Right atrium auricular region (tissue), 2 donors: Measurements from ENCODE around the gene FARP1. TPM values are rescaled to one million over a fixed set of nuclear protein-coding genes. Genes with fewer than 3 reads are reported as not detected.
A peak's percentile ranks its signal among the peaks of the same experiment; 100 is the strongest.

Source experiments
- DNase-seq: peaks from one replicate; pipeline ENCODE4 v3.0.0-alpha.2; 2019; ENCODE audit warnings: low spot score
- H3K27ac ChIP-seq, 2 donors: fragments of 200-600 bp; sonication (generic); 1 replicate in 1 of 2; 2 replicates in 1 of 2; pipeline ENCODE4 v1.5.1; 2016 to 2019
- H3K27me3 ChIP-seq, 2 donors: fragments of 200-600 bp; sonication (generic); one replicate each; pipeline versions ENCODE4 v1.5.1 to v1.6.0; 2017 to 2019
- H3K36me3 ChIP-seq: fragments of 200-600 bp; sonication (generic); one replicate; pipeline ENCODE4 v1.5.1; 2016
- H3K4me1 ChIP-seq, 2 donors: fragments of 200-600 bp; sonication (generic); one replicate each; pipeline versions ENCODE4 v1.5.1 to v1.6.0; 2017 to 2019
- H3K4me3 ChIP-seq, 2 donors: fragments of 200-600 bp; sonication (generic); 1 replicate in 1 of 2; 2 replicates in 1 of 2; pipeline ENCODE4 v1.5.1; 2017 to 2019; ENCODE audit warnings: mild to moderate bottlenecking in 1 of 2, moderate library complexity in 1 of 2
- H3K9me3 ChIP-seq, 2 donors: fragments of 200-600 bp; sonication (generic); one replicate each; pipeline ENCODE4 v1.5.1; 2019
- CTCF ChIP-seq, 2 donors: fragments of 200-600 bp; sonication (generic); IDR thresholded peaks; one replicate each; pipeline ENCODE4 v1.5.1; 2019; ENCODE audit warnings: antibody characterized with exemption in 2 of 2
- total RNA-seq, 2 donors: library from RNA; depleted of rRNA; stranded (reverse); fragments of >200 nt; gene quantifications; one replicate each; pipeline ENCODE4 v1.1.0, GENCODE V29; 2016

FARP1 gene
- total RNA-seq, 2 donors from 2014 or later = 15.5 to 25.7 TPM

GRCh38 chr13:98468361-98468760 lies 325.5 kb downstream of the FARP1 start:
- Histone ChIP-seq H3K36me3 (peaks cover 13% of the 10 kb centered on the region), H3K27me3 (no peaks in the 10 kb centered on the region), H3K4me1 (peaks cover 0 to 61% of the 10 kb centered on the region in 2 donors), H3K4me3 (no peak overlapping the region), H3K27ac (peak overlapping the region; percentile 0 to 63), H3K9me3 (no peaks in the 10 kb centered on the region)
- no peak for TF ChIP-seq CTCF (IDR thresholded peaks at IDR 0.05)
- DNase-seq = no peak

GRCh38 chr13:98468929-98469328 lies 326.0 kb downstream of the FARP1 start:
- Histone ChIP-seq H3K27me3 (no peaks in the 10 kb centered on the region), H3K9me3 (no peaks in the 10 kb centered on the region), H3K4me3 (no peak overlapping the region), H3K4me1 (peaks cover 0 to 62% of the 10 kb centered on the region in 2 donors), H3K27ac (no peak overlapping the region), H3K36me3 (peaks cover 7% of the 10 kb centered on the region)
- no peak for DNase-seq
- TF ChIP-seq CTCF (IDR thresholded peaks at IDR 0.05) = no peak

DNA sequence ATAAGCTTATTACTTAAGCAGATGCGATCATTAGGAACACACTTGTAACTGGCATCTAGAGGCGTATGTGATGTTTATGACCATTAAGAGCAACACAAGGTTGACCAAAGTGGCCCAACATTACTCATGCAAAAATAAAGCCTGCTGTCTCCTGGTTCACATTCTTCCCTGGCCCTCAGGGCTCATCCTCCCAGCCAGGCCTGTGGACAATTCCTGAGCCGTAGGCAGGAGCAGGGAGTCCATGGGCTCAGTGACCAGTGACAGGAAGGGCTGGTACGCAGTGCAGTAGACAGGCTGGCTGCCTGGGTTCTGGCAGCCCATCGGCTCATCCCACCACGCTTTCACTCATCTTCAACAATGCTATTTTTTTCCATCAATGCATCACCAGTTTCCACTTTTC lies 328.0 kb downstream of the FARP1 start:
- Histone ChIP-seq H3K27ac (peak overlapping the region; percentile 8 to 13), H3K4me1 (peaks cover 0 to 58% of the 10 kb centered on the region in 2 donors), H3K9me3 (no peaks in the 10 kb centered on the region), H3K4me3 (no peak overlapping the region), H3K27me3 (no peaks in the 10 kb centered on the region), H3K36me3 (peaks cover 10% of the 10 kb centered on the region)
- TF ChIP-seq CTCF (IDR thresholded peaks at IDR 0.05) = no peak
- no peak for DNase-seq

- TF ChIP-seq CTCF (IDR thresholded peaks at IDR 0.05) = peak in 1 of 2 donors; percentile 41
Measured at GRCh38 chr13:98471934-98472333, 329.0 kb downstream of the FARP1 start.

DNA sequence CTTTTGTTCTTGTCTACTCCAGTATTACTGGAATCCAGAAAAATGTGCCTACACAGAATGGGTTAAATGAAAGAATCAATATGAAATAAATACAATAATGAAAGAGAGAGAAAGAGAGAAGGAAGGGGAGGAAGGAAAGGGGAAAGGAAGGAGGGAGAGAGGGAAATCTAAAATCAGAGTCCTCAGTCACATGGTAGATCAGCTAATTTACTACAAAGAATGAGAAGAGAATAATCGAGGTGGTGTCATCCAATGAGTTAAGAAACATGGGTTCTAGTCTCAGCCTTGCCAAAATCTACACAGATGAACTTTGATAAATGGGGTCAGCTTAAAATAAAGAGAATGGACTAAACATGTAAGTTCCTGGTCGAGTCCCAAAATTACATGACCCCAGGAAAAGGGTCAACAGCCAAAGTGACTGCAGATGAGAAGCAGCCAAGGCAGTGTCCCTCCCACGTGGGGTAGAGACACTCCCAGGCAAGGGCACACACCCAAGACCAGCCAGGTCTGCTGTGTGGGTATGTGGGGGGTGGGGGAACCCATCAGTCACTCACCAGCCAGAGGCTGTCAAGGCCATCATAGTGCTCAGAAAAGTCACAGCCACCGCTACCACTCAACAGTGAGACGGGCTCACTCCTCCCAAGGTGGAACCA lies 330.4 kb downstream of the FARP1 start:
- no peak for DNase-seq
- TF ChIP-seq CTCF (IDR thresholded peaks at IDR 0.05) = no peak
- H3K4me1 ChIP-seq = peaks cover 0 to 54% of the 10 kb centered on the region in 2 donors
- H3K36me3 ChIP-seq = peaks cover 10% of the 10 kb centered on the region
- peak overlapping the region; percentile 41 to 62 for H3K27ac ChIP-seq
- no peaks in the 10 kb centered on the region for H3K27me3 ChIP-seq
- no peaks in the 10 kb centered on the region for H3K9me3 ChIP-seq
- H3K4me3 ChIP-seq = no peak overlapping the region

More at GRCh38 chr13:98471934-98472333, 329.0 kb downstream of the FARP1 start:
- no peak for DNase-seq
- H3K27me3 ChIP-seq = no peaks in the 10 kb centered on the region
- H3K27ac ChIP-seq = peak overlapping the region; percentile 62 to 82
- H3K9me3 ChIP-seq = no peaks in the 10 kb centered on the region
- H3K4me1 ChIP-seq = peaks cover 0 to 58% of the 10 kb centered on the region in 2 donors
- H3K36me3 ChIP-seq = peaks cover 10% of the 10 kb centered on the region
- no peak overlapping the region for H3K4me3 ChIP-seq

- Histone ChIP-seq H3K27me3 (no peaks in the 10 kb centered on the region), H3K27ac (peak overlapping the region; percentile 41 to 62), H3K9me3 (no peaks in the 10 kb centered on the region), H3K4me1 (peaks cover 0 to 54% of the 10 kb centered on the region in 2 donors), H3K36me3 (peaks cover 10% of the 10 kb centered on the region), H3K4me3 (no peak overlapping the region)
- no peak for DNase-seq
- TF ChIP-seq CTCF (IDR thresholded peaks at IDR 0.05) = no peak
Measured at GRCh38 chr13:98473788-98474144, 330.9 kb downstream of the FARP1 start.
